ENCODE results near the gene FUZ.

- TF ChIP-seq, protein P1, sequence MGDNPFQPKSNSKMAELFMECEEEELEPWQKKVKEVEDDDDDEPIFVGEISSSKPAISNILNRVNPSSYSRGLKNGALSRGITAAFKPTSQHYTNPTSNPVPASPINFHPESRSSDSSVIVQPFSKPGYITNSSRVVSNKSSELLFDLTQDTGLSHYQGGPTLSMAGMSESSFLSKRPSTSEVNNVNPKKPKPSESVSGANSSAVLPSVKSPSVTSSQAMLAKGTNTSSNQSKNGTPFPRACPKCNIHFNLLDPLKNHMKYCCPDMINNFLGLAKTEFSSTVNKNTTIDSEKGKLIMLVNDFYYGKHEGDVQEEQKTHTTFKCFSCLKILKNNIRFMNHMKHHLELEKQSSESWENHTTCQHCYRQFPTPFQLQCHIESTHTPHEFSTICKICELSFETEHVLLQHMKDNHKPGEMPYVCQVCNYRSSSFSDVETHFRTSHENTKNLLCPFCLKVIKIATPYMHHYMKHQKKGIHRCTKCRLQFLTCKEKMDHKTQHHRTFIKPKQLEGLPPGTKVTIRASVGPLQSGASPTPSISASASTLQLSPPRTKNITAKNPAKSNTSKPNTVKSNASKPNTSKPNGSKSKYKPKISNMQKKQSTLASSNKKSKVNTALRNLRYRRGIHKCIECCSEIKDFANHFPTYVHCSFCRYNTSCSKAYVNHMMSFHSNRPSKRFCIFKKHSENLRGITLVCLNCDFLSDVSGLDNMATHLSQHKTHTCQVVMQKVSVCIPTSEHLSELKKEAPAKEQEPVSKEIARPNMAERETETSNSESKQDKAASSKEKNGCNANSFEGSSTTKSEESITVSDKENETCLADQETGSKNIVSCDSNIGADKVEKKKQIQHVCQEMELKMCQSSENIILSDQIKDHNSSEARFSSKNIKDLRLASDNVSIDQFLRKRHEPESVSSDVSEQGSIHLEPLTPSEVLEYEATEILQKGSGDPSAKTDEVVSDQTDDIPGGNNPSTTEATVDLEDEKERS (tag by site-specific recombination; IDR thresholded peaks at IDR 0.05): no peak
- TF ChIP-seq ZNF350 (tag by site-specific recombination; IDR thresholded peaks at IDR 0.05) (no peak), SP2 (tag by site-specific recombination; IDR thresholded peaks at IDR 0.05) (no peak), ZBTB20 (tag by site-specific recombination; IDR thresholded peaks at IDR 0.05) (no peak)
- TF ChIP-seq, protein P2, sequence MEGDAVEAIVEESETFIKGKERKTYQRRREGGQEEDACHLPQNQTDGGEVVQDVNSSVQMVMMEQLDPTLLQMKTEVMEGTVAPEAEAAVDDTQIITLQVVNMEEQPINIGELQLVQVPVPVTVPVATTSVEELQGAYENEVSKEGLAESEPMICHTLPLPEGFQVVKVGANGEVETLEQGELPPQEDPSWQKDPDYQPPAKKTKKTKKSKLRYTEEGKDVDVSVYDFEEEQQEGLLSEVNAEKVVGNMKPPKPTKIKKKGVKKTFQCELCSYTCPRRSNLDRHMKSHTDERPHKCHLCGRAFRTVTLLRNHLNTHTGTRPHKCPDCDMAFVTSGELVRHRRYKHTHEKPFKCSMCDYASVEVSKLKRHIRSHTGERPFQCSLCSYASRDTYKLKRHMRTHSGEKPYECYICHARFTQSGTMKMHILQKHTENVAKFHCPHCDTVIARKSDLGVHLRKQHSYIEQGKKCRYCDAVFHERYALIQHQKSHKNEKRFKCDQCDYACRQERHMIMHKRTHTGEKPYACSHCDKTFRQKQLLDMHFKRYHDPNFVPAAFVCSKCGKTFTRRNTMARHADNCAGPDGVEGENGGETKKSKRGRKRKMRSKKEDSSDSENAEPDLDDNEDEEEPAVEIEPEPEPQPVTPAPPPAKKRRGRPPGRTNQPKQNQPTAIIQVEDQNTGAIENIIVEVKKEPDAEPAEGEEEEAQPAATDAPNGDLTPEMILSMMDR (tag by site-specific recombination; IDR thresholded peaks at IDR 0.05): no peak
Observed at GRCh38 chr19:49852631-49853126, 39.6 kb upstream of the FUZ start.

All from HEK293 (cell line).